C4-2B (cell line): ENCODE results near the gene TRAPPC2B.

Experiments used
- H3K27ac ChIP-seq: fragments of 450-650 bp; 2 replicates; pipeline ENCODE4 v1.5.1; 2017
- ZFX ChIP-seq: fragments of 450-650 bp; IDR thresholded peaks from 2 replicates; pipeline ENCODE4 v1.6.1; 2017
- TF ChIP-seq, protein P1 (sequence below): fragments of 450-650 bp; conservative IDR thresholded peaks from 2 replicates; pipeline ENCODE4 v1.5.1; 2017; ENCODE audit warnings: mild to moderate bottlenecking

TRAPPC2B gene

GRCh38 chr19:57362997-57363687 is at the start of gene TRAPPC2B, which contains the start of gene ZNF547:
TSS of gene TRAPPC2B (plus strand) at chr19:57363551. CDS start at chr19:57364834, 1,283 bp downstream.
TSS of gene ZNF547 (plus strand) at chr19:57363551. CDS start at chr19:57368556, 5,005 bp downstream.
- TF ChIP-seq, protein P1, sequence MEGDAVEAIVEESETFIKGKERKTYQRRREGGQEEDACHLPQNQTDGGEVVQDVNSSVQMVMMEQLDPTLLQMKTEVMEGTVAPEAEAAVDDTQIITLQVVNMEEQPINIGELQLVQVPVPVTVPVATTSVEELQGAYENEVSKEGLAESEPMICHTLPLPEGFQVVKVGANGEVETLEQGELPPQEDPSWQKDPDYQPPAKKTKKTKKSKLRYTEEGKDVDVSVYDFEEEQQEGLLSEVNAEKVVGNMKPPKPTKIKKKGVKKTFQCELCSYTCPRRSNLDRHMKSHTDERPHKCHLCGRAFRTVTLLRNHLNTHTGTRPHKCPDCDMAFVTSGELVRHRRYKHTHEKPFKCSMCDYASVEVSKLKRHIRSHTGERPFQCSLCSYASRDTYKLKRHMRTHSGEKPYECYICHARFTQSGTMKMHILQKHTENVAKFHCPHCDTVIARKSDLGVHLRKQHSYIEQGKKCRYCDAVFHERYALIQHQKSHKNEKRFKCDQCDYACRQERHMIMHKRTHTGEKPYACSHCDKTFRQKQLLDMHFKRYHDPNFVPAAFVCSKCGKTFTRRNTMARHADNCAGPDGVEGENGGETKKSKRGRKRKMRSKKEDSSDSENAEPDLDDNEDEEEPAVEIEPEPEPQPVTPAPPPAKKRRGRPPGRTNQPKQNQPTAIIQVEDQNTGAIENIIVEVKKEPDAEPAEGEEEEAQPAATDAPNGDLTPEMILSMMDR = no peak
- peak within 1 kb of the TSS; percentile 73 for H3K27ac ChIP-seq

DNA sequence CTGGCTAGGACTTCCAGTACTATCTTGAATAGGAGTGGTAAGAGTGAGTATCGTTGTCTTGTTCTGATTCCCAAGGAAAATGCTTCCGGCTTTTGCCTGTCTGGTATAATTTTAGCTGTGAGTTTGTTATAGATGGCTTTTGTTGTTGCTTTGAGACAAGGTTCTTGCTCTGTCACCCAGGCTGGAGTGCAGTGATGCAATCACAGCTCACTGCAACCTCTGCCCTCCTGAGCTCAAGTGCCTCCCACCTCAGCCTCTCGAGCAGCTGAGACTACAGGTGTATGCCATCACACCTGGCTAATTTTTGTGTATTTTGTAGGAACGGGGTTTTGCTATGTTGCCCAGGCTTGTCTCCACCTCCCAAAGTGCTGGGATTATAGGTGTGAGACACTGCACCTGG is 49.2 kb upstream of the TRAPPC2B start:
- no peak overlapping the region for H3K27ac ChIP-seq

GRCh38 chr19:57317503-57317902 is 45.8 kb upstream of the TRAPPC2B start:
- TF ChIP-seq, protein P1 = no peak
- TF ChIP-seq ZFX = no peak
- H3K27ac ChIP-seq = no peak overlapping the region

More for the DNA sequence above, 49.2 kb upstream of the TRAPPC2B start:
- no peak for TF ChIP-seq ZFX
- TF ChIP-seq, protein P1 = no peak

DNA sequence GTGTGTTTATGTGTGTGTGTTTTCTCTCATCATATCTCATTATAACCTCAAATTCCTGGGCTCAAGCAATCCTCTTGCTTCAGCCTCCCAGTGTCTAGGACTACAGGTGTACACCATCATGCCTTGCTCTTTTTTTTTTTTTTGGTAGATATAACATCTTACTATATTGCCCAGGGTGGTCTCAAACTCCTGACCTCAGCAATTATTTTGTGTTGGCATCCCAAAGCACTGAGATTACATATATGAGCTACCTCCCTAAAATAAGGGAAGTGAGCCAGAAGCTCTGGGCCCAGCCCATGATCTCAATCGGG is 43.5 kb upstream of the TRAPPC2B start:
- peak overlapping the region; percentile 89 for H3K27ac ChIP-seq
- TF ChIP-seq, protein P1 = no peak
- no peak for TF ChIP-seq ZFX

GRCh38 chr19:57320180-57321084 is 42.9 kb upstream of the TRAPPC2B start, which contains the start of gene ZNF543:
TSS of gene ZNF543 (plus strand) at chr19:57320472. CDS start at chr19:57320854, 382 bp downstream.
- TF ChIP-seq, protein P1 = no peak
- TF ChIP-seq ZFX = peak; percentile 94
- peak within 1 kb of the TSS; percentile 89 for H3K27ac ChIP-seq

GRCh38 chr19:57321116-57321515 is 42.2 kb upstream of the TRAPPC2B start:
- no peak for TF ChIP-seq ZFX
- TF ChIP-seq, protein P1 = no peak
- peak overlapping the region; percentile 89 for H3K27ac ChIP-seq

- H3K27ac ChIP-seq = no peak overlapping the region; the same call in 1 of the 2 replicates
- TF ChIP-seq, protein P1 = no peak
- no peak for TF ChIP-seq ZFX
Measured at GRCh38 chr19:57321751-57322150, 41.6 kb upstream of the TRAPPC2B start.
